Measurements from ENCODE around the gene ITPR3. TPM values are rescaled to one million over a fixed set of nuclear protein-coding genes. Genes with fewer than 3 reads are reported as not detected.

The ITPR3 gene
- total and polyA plus RNA-seq, 2 donors, result 8.2 to 11.0 TPM

- DNase-seq (ENCODE audit: extremely low spot score), result no peak
- Histone ChIP-seq H3K36me3 (ENCODE audit: insufficient read depth) (no peaks in the 10 kb centered on the region), H3K4me3 (ENCODE audit: low read depth, low read length) (no peak overlapping the region), H3K27ac (ENCODE audit: low read depth) (no peak overlapping the region), H3K4me1 (ENCODE audit: insufficient read depth) (no peaks in the 10 kb centered on the region)
- 72% methylated on average over 5 of the region's 5 CpGs for WGBS
These were observed 100.4 kb downstream of the ITPR3 start for GRCh38 chr6:33721508-33721907.

GRCh38 chr6:33722103-33722623, 101.0 kb downstream of the ITPR3 start:
- 63% methylated on average over 5 of the region's 5 CpGs for WGBS
- no peaks in the 10 kb centered on the region for H3K4me1 ChIP-seq (ENCODE audit: insufficient read depth)
- H3K27ac ChIP-seq (ENCODE audit: low read depth), result no peak overlapping the region
- H3K4me3 ChIP-seq (ENCODE audit: low read depth, low read length), result no peak overlapping the region
- no peak for DNase-seq (ENCODE audit: extremely low spot score)
- no peaks in the 10 kb centered on the region for H3K36me3 ChIP-seq (ENCODE audit: insufficient read depth)

- Histone ChIP-seq H3K36me3 (ENCODE audit: insufficient read depth) (no peaks in the 10 kb centered on the region), H3K27ac (ENCODE audit: low read depth) (no peak overlapping the region), H3K4me3 (ENCODE audit: low read depth, low read length) (no peak overlapping the region), H3K4me1 (ENCODE audit: insufficient read depth) (no peaks in the 10 kb centered on the region)
- no peak for DNase-seq (ENCODE audit: extremely low spot score)
- 45% methylated on average over 3 of the region's 3 CpGs for WGBS
These were observed 102.4 kb downstream of the ITPR3 start for GRCh38 chr6:33723371-33724085.

- no peak for DNase-seq (ENCODE audit: extremely low spot score)
- 61% methylated on average over 13 of the region's 13 CpGs for WGBS
- no peak overlapping the region for H3K27ac ChIP-seq (ENCODE audit: low read depth)
These were observed 103.2 kb downstream of the ITPR3 start for GRCh38 chr6:33724102-33725023.

DNA sequence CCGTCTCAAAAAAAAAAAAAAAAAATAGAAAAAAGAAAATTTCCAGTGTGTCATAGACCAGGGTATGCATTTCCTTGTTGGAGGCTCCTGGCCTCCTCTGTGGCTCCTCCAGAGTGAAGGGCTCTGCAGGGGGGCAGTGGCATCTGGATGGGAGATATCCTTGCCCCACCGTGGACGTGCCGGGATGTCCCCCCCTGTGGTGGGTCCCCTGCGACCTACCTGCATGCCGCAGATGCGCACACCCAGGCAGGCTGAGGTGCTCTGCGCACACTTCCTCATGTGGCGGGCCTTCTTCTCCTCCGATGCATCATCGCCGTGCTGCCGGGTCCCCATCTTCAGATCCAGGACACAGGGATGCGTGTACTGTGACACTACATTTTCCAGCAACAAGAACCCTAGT, 104.1 kb downstream of the ITPR3 start:
- Histone ChIP-seq H3K4me1 (ENCODE audit: insufficient read depth) (no peaks in the 10 kb centered on the region), H3K36me3 (ENCODE audit: insufficient read depth) (no peaks in the 10 kb centered on the region), H3K27ac (ENCODE audit: low read depth) (no peak overlapping the region), H3K4me3 (ENCODE audit: low read depth, low read length) (no peak overlapping the region)
- DNase-seq (ENCODE audit: extremely low spot score), result no peak
- WGBS, result 94% methylated on average over 13 of the region's 14 CpGs

More at GRCh38 chr6:33724102-33725023, 103.2 kb downstream of the ITPR3 start:
- no peaks in the 10 kb centered on the region for H3K36me3 ChIP-seq (ENCODE audit: insufficient read depth)
- H3K4me1 ChIP-seq (ENCODE audit: insufficient read depth), result no peaks in the 10 kb centered on the region
- H3K4me3 ChIP-seq (ENCODE audit: low read depth, low read length), result no peak overlapping the region

DNA sequence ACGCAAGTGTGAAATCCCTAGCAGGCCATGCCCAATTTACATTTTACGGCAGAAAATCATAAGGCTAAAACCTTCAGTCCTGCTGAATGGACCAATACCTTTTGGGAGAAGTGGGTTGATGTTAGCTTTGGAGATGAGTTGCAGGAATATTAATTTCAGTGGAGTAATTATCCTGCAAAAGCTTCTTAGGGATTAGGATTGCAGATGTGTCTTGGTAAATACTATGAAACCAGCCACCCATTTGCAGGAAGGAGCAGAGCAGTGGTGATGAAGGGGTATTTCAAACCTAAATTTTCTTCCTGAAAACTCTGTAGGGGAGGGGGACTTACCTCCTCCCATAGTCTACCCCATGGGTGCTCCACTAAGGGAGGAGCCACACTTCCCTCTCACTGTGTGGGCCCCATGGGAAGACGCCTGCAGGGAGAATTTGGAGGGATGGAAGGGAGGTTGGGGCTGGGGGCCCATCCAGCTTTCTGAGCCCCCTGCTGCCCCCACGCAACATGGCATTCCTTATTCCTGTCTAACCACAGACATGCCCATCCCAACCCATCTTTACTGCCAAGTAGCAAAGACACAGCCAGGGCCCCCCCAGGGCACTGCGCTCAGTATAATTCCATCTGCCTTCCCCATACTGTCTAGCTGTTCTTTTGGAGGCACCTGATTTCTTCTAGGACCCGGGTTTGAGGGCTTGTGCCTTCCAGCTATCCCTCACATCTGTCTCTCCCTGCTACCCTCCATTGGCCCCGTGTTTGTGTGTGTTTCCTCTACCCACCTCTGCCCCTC, 105.0 kb downstream of the ITPR3 start:
- H3K27ac ChIP-seq (ENCODE audit: low read depth), result no peak overlapping the region
- no peaks in the 10 kb centered on the region for H3K4me1 ChIP-seq (ENCODE audit: insufficient read depth)
- no peak overlapping the region for H3K4me3 ChIP-seq (ENCODE audit: low read depth, low read length)
- H3K36me3 ChIP-seq (ENCODE audit: insufficient read depth), result no peaks in the 10 kb centered on the region
- 85% methylated on average over 7 of the region's 7 CpGs for WGBS
- DNase-seq (ENCODE audit: extremely low spot score), result no peak

DNA sequence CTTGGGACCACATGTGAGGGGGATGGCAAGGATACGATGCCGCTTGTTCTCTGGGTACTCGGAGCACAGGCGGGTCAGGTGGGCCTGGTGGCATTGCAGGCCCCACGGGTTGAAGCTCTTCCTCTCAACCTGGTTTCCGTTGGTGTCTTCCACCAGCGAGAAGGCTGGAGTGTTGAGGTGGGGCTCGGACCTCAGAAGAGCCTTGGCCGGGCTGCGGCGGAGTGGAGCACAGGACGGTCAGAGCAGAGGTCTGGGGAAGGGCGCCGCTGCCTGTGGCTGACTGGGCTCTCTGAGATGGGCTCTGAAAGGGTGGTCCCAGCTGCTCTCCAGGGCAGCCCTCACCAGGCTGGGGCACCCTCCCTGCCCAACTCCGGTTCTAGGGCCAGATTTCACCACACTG, 105.6 kb downstream of the ITPR3 start:
- no peaks in the 10 kb centered on the region for H3K4me1 ChIP-seq (ENCODE audit: insufficient read depth)
- no peak overlapping the region for H3K27ac ChIP-seq (ENCODE audit: low read depth)
- DNase-seq (ENCODE audit: extremely low spot score), result no peak
- H3K36me3 ChIP-seq (ENCODE audit: insufficient read depth), result no peaks in the 10 kb centered on the region
- no peak overlapping the region for H3K4me3 ChIP-seq (ENCODE audit: low read depth, low read length)
- WGBS, result 87% methylated on average over 15 of the region's 15 CpGs

GRCh38 chr6:33727126-33727525, 106.0 kb downstream of the ITPR3 start:
- Histone ChIP-seq H3K36me3 (ENCODE audit: insufficient read depth) (no peaks in the 10 kb centered on the region), H3K4me3 (ENCODE audit: low read depth, low read length) (no peak overlapping the region), H3K27ac (ENCODE audit: low read depth) (no peak overlapping the region), H3K4me1 (ENCODE audit: insufficient read depth) (no peaks in the 10 kb centered on the region)
- DNase-seq (ENCODE audit: extremely low spot score), result no peak
- WGBS, result 86% methylated on average over 7 of the region's 7 CpGs

DNA sequence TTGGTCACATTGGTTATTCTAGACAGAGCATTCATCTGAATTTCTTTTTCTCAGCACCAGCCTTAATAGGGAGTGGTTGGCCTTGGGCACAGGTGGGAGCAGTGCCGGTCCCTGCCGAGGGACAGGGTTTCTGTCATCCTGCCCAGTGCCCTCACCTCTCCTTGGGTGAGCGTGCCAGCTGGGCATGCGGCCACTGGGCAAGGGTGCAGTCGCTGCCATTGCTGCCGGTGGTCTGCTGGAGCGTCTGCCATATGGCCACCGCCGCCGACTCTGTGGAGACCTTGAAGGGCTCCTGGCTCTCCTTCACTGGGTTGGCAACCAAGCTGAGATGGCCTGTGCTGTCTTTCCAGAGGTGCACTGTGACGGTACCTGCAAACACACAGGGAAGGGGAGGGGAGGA, 106.8 kb downstream of the ITPR3 start:
- DNase-seq (ENCODE audit: extremely low spot score), result no peak
- 86% methylated on average over 11 of the region's 11 CpGs for WGBS
- Histone ChIP-seq H3K36me3 (ENCODE audit: insufficient read depth) (no peaks in the 10 kb centered on the region), H3K4me3 (ENCODE audit: low read depth, low read length) (no peak overlapping the region), H3K27ac (ENCODE audit: low read depth) (no peak overlapping the region), H3K4me1 (ENCODE audit: insufficient read depth) (no peaks in the 10 kb centered on the region)

- no peak overlapping the region for H3K4me3 ChIP-seq (ENCODE audit: low read depth, low read length)
- no peak for DNase-seq (ENCODE audit: extremely low spot score)
- no peak overlapping the region for H3K27ac ChIP-seq (ENCODE audit: low read depth)
- 87% methylated on average over 11 of the region's 11 CpGs for WGBS
- no peaks in the 10 kb centered on the region for H3K4me1 ChIP-seq (ENCODE audit: insufficient read depth)
- H3K36me3 ChIP-seq (ENCODE audit: insufficient read depth), result no peaks in the 10 kb centered on the region
These were observed 107.3 kb downstream of the ITPR3 start for GRCh38 chr6:33728438-33728837.

- no peaks in the 10 kb centered on the region for H3K36me3 ChIP-seq (ENCODE audit: insufficient read depth)
- no peak overlapping the region for H3K4me3 ChIP-seq (ENCODE audit: low read depth, low read length)
- 90% methylated on average over 6 of the region's 6 CpGs for WGBS
- DNase-seq (ENCODE audit: extremely low spot score), result no peak
- no peaks in the 10 kb centered on the region for H3K4me1 ChIP-seq (ENCODE audit: insufficient read depth)
- no peak overlapping the region for H3K27ac ChIP-seq (ENCODE audit: low read depth)
These were observed 107.9 kb downstream of the ITPR3 start for GRCh38 chr6:33729059-33729458.

- Histone ChIP-seq H3K4me1 (ENCODE audit: insufficient read depth) (no peaks in the 10 kb centered on the region), H3K36me3 (ENCODE audit: insufficient read depth) (no peaks in the 10 kb centered on the region), H3K4me3 (ENCODE audit: low read depth, low read length) (no peak overlapping the region), H3K27ac (ENCODE audit: low read depth) (no peak overlapping the region)
- WGBS, result 68% methylated on average over 10 of the region's 10 CpGs
- DNase-seq (ENCODE audit: extremely low spot score), result no peak
These were observed 109.5 kb downstream of the ITPR3 start for GRCh38 chr6:33730611-33731010.

DNA sequence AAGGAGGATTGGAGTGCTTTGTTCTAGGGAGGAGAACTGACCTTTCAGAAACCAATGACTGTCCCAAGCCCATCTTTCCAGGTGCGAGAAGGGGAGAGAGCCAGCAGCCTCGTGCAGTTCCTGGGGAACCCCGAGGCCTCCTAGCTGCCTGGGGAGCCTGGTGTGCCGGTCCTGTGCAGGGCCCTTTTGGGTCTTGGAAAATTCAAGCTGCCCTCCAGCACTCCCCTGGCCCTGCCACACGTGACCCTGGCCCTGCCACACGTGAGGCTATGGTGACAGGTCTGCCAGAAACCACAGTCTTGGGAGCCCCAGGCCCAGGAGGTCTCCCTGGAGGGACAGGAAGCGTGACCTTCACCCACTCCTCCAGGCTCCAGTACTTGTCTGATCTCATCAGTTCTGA, 109.9 kb downstream of the ITPR3 start:
- no peak overlapping the region for H3K4me3 ChIP-seq (ENCODE audit: low read depth, low read length)
- no peaks in the 10 kb centered on the region for H3K36me3 ChIP-seq (ENCODE audit: insufficient read depth)
- DNase-seq (ENCODE audit: extremely low spot score), result no peak
- no peaks in the 10 kb centered on the region for H3K4me1 ChIP-seq (ENCODE audit: insufficient read depth)
- 77% methylated on average over 7 of the region's 7 CpGs for WGBS
- no peak overlapping the region for H3K27ac ChIP-seq (ENCODE audit: low read depth)
